Measurements from ENCODE around the gene GABRB1. TPM values are rescaled to one million over a fixed set of nuclear protein-coding genes. Genes with fewer than 3 reads are reported as not detected.

GABRB1 gene
- total and polyA plus RNA-seq, 2 experiments from 2014 or later = 0.26 to 0.97 TPM

GRCh38 chr4:47274901-47275300, 243.5 kb downstream of the GABRB1 start (continued):
- TF ChIP-seq ZNF462 (CRISPR knock-in tag; IDR thresholded peaks at IDR 0.05) (no peak), JUNB (IDR thresholded peaks at IDR 0.05; ENCODE audit: unreplicated experiment) (no peak), CREB1 (CRISPR knock-in tag; IDR thresholded peaks at IDR 0.05; ENCODE audit: low read depth) (no peak), EZH2phosphoT487 (IDR thresholded peaks at IDR 0.05; ENCODE audit: unreplicated experiment) (no peak), NANOG (IDR thresholded peaks at IDR 0.05; ENCODE audit: borderline replicate concordance) (no peak)

GRCh38 chr4:47275595-47275994, 244.2 kb downstream of the GABRB1 start:
- no peaks in the 10 kb centered on the region for H3K9me3 Mint-ChIP-seq
- Histone ChIP-seq H3K79me2 (replicated peaks; ENCODE audit: insufficient read depth) (no peaks in the 10 kb centered on the region), H3K27me3 (ENCODE audit: insufficient read depth) (no peaks in the 10 kb centered on the region), H3F3A (replicated peaks; ENCODE audit: low read depth) (no peaks in the 10 kb centered on the region), H3K4me2 (no peak overlapping the region), H4K20me1 (replicated peaks; ENCODE audit: insufficient read depth) (no peaks in the 10 kb centered on the region), H3K36me3 (ENCODE audit: insufficient read depth) (no peaks in the 10 kb centered on the region), H3K9me2 (ENCODE audit: insufficient read depth) (no peaks in the 10 kb centered on the region), H3K4me3 (no peak overlapping the region), H3K4me1 (ENCODE audit: insufficient read depth) (no peaks in the 10 kb centered on the region), H2AFZ (no peak overlapping the region; the same call in 1 of the 2 replicates), H3K27ac (ENCODE audit: low read depth) (no peak overlapping the region)
- H3K36me3 Mint-ChIP-seq (ENCODE audit: low read depth) = no peaks in the 10 kb centered on the region
- no peaks in the 10 kb centered on the region for H3K27me3 Mint-ChIP-seq (ENCODE audit: insufficient read depth, low read depth, poor library complexity)
- H3K4me3 Mint-ChIP-seq = no peak overlapping the region
- no peak for ATAC-seq
- no peaks in the 10 kb centered on the region; the same call in 2 of the 3 replicates for H3K4me1 Mint-ChIP-seq
- DNase-seq (ENCODE audit: low spot score) = no peak
- H3K27ac Mint-ChIP-seq = no peak overlapping the region
- TF ChIP-seq STAT1 (IDR thresholded peaks at IDR 0.05; ENCODE audit: unreplicated experiment) = no peak
- no peak for TF ChIP-seq JUNB (IDR thresholded peaks at IDR 0.05; ENCODE audit: unreplicated experiment)
- no peak for TF ChIP-seq NANOG (IDR thresholded peaks at IDR 0.05; ENCODE audit: borderline replicate concordance)
- TF ChIP-seq ZNF114 (CRISPR knock-in tag; IDR thresholded peaks at IDR 0.05) = no peak
- no peak for TF ChIP-seq ETS1 (IDR thresholded peaks at IDR 0.05)
- no peak for TF ChIP-seq ZNF331 (CRISPR knock-in tag; IDR thresholded peaks at IDR 0.05; ENCODE audit: low read depth)
- TF ChIP-seq REST (IDR thresholded peaks at IDR 0.05; ENCODE audit: unreplicated experiment) = no peak
- no peak for TF ChIP-seq CREB1 (CRISPR knock-in tag; IDR thresholded peaks at IDR 0.05; ENCODE audit: low read depth)

Data from GM23338 (cell line).